Activated CD8-positive, alpha-beta T cell treated with anti-CD3 and anti-CD28 coated beads for 36 hours (primary cell): ENCODE measurements around the gene TEKTIP1. TPM values are rescaled to one million over a fixed set of nuclear protein-coding genes. Genes with fewer than 3 reads are reported as not detected.

ENCODE experiments used
- ATAC-seq: fragments of 200-7000 bp; cut with Tn5 transposase; one replicate; pipeline ENCODE4 v1.10.0; 2021; ENCODE audit warnings: mild to moderate bottlenecking, moderate library complexity
- CTCF ChIA-PET: fragments of 350-600 bp; sonication (Branson Sonifier 250); formaldehyde crosslinking; loops from one replicate; lab custom pipeline; 2021; ENCODE audit warnings: antibody characterized with exemption; lab: Charles Lee
- POLR2A ChIA-PET: fragments of 350-600 bp; sonication (Branson Sonifier 250); formaldehyde crosslinking; loops from one replicate; lab custom pipeline; 2021; ENCODE audit warnings: antibody characterized with exemption; lab: Charles Lee
- DNase-seq: peaks from one replicate; pipeline ENCODE4 v3.0.0-alpha.2; 2020
- H3K27ac Mint-ChIP-seq: one replicate; pipeline ENCODE4 v1.8.0; 2021; ENCODE audit warnings: mild to moderate bottlenecking, mixed read lengths
- H3K27me3 Mint-ChIP-seq: one replicate; pipeline ENCODE4 v1.8.0; 2021; ENCODE audit warnings: mixed read lengths
- H3K36me3 Mint-ChIP-seq: one replicate; pipeline ENCODE4 v1.8.0; 2021; ENCODE audit warnings: low read depth, mixed read lengths
- H3K4me1 Mint-ChIP-seq: one replicate; pipeline ENCODE4 v1.8.0; 2021; ENCODE audit warnings: low read depth, mixed read lengths
- H3K4me3 Mint-ChIP-seq: one replicate; pipeline ENCODE4 v1.8.0; 2021; ENCODE audit warnings: mild to moderate bottlenecking, moderate library complexity, mixed read lengths
- H3K9me3 Mint-ChIP-seq: one replicate; pipeline ENCODE4 v1.8.0; 2021; ENCODE audit warnings: mixed read lengths
- CTCF ChIP-seq: fragments of 200-600 bp; IDR thresholded peaks from one replicate; pipeline ENCODE4 v1.8.0; 2022; ENCODE audit warnings: antibody characterized with exemption, mild to moderate bottlenecking
- intact Hi-C: fragments of 100-400 bp; cut with micrococcal nuclease; formaldehyde crosslinking; loops from one replicate; pipeline ENCODE4 v1.10.0; 2022
- total RNA-seq, 2 experiments: library from RNA; stranded (reverse); gene quantifications; one replicate each; pipeline ENCODE4 v1.2.3, GENCODE V29; 2021

TEKTIP1 gene
- total RNA-seq, 2 experiments from 2014 or later, result 1.6 to 2.4 TPM

DNA sequence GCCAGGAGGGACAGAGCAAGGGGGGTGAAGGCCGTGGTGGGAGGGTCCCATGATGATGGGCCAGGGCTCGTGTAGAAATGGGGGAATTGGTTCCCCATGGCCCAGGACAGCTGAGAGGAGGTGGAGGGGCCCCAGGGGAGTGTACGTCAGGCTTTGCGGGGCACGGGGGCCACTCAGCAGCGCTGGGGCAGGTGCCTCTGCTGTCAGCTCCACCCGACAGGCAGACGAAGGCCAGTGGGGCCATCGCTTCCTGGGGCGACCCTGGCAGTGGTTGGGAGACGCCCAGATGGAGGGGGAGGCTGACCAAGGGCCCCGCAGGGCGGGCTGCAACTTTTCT lies 1.9 kb upstream of the TEKTIP1 start:
- no peaks in the 10 kb centered on the region for H3K4me1 Mint-ChIP-seq
- H3K27me3 Mint-ChIP-seq, result no peaks in the 10 kb centered on the region
- ChIA-PET CTCF (interaction anchor here (0.6 kb wide), 1 partner anchor 80 kb away, joined by 3 read pairs; no protein-coding TSS in a partner anchor), POLR2A (interaction anchor here (1.1 kb wide), 1 partner anchor 10 kb away, joined by 3 read pairs; no protein-coding TSS in a partner anchor)
- TF ChIP-seq CTCF, result no peak
- ATAC-seq (no peak), DNase-seq (no peak)
- H3K9me3 Mint-ChIP-seq, result peaks cover 2% of the 10 kb centered on the region
- H3K4me3 Mint-ChIP-seq, result no peak overlapping the region
- intact Hi-C loops, result no loop called here
- peaks cover 25% of the 10 kb centered on the region for H3K36me3 Mint-ChIP-seq
- no peak overlapping the region for H3K27ac Mint-ChIP-seq

DNA sequence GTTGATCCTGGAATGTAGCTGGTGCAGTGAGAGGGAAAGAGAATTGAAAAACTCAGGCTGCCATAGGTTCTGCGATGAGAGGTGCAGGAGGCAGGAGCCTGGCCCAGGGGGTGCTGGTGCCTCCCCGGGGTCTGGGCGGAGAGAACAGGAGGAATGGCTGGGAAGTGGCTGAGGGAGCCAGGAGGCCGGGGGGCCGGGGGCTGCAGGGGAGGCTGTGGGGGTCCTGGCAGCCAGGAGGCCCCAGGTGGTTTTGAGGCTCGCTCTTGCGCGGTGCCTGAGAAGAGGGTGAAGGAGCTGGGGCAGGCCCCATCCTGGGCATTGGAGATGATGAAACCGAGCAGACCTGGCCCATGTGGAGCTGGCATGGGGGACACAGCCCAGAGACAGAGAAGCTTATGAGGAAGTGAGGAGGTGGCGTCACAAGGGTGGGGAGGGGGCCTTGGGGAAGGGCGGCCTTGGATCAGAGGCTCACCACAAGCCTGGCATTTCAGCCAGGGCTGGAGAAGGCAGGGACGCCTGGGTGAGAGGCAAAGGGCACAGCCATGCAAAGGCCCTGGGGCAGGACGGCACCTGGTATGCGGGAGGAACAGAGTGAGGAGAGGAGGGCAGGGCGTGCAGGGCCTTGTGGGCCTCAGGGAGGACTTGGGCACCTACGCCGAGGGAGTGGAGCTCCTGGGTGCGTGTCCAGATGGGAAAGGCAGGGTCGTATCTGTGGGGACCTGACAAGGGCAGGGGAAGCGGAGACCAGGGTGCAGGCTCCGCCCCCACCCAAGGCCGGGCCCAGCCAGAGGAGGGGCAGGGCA lies 1.3 kb upstream of the TEKTIP1 start:
- DNase-seq (no peak), ATAC-seq (peak; percentile 15)
- intact Hi-C loops, result no loop called here
- peaks cover 23% of the 10 kb centered on the region for H3K36me3 Mint-ChIP-seq
- ChIA-PET CTCF (interaction anchor here (0.6 kb wide), 1 partner anchor 80 kb away, joined by 3 read pairs; no protein-coding TSS in a partner anchor), POLR2A (interaction anchor here (1.0 to 1.3 kb wide), 3 partner anchors 9 to 119 kb away, joined by 3 read pairs; no protein-coding TSS in a partner anchor)
- H3K27me3 Mint-ChIP-seq, result no peaks in the 10 kb centered on the region
- H3K4me3 Mint-ChIP-seq, result no peak overlapping the region
- H3K9me3 Mint-ChIP-seq, result peaks cover 2% of the 10 kb centered on the region
- H3K4me1 Mint-ChIP-seq, result no peaks in the 10 kb centered on the region
- no peak overlapping the region for H3K27ac Mint-ChIP-seq
- TF ChIP-seq CTCF, result no peak

- CTCF ChIA-PET, result interaction anchor here (0.8 kb wide), 1 partner anchor 11 kb away, joined by 3 read pairs; no protein-coding TSS in a partner anchor
- no peak overlapping the region for H3K27ac Mint-ChIP-seq
Measured at GRCh38 chr19:3538258-3538929, 580 bp upstream of the TEKTIP1 start.

DNA sequence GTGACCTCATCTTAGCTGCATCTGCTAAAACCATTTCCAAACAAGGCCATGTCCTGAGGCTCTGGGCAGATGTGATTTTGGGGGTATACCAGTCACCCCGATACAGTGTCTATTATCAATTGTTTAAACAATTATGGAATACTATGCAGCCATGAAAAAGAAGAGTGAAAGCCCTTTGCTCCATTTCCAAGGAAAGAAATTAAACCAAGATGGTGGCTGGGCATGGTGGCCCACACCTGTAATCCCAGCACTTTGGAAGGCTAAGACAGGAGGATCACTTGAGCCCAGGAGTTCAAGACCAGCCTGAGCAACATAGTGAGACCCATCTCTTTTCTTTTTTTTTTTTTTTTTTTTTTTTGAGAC lies 763 bp downstream of the TEKTIP1 start:
- H3K4me1 Mint-ChIP-seq, result no peaks in the 10 kb centered on the region
- ChIA-PET CTCF (no interaction called here), POLR2A (interaction anchor here (1.8 kb wide), 1 partner anchor 15 kb away, joined by 6 read pairs; no protein-coding TSS in a partner anchor)
- H3K27me3 Mint-ChIP-seq, result no peaks in the 10 kb centered on the region
- no peak overlapping the region for H3K4me3 Mint-ChIP-seq
- no peak overlapping the region for H3K27ac Mint-ChIP-seq
- intact Hi-C loops, result no loop called here
- DNase-seq, result no peak
- ATAC-seq, result no peak
- peaks cover 16% of the 10 kb centered on the region for H3K36me3 Mint-ChIP-seq
- peaks cover 2% of the 10 kb centered on the region for H3K9me3 Mint-ChIP-seq
- TF ChIP-seq CTCF, result no peak

More at GRCh38 chr19:3538258-3538929, 580 bp upstream of the TEKTIP1 start:
- intact Hi-C loops, result no loop called here
- Mint-ChIP-seq H3K4me3 (no peak overlapping the region), H3K36me3 (peaks cover 23% of the 10 kb centered on the region), H3K4me1 (no peaks in the 10 kb centered on the region), H3K27me3 (no peaks in the 10 kb centered on the region), H3K9me3 (peaks cover 2% of the 10 kb centered on the region)
- no peak for TF ChIP-seq CTCF
- DNase-seq, result no peak
- POLR2A ChIA-PET, result interaction anchor here (1.0 to 1.8 kb wide), 4 partner anchors 10 to 118 kb away, joined by 3 to 6 read pairs (median 3); no protein-coding TSS in a partner anchor
- no peak for ATAC-seq
